ENCODE measurements around the gene CEP20. TPM values are rescaled to one million over a fixed set of nuclear protein-coding genes. Genes with fewer than 3 reads are reported as not detected.

The CEP20 gene
- total and polyA plus RNA-seq, 8 donors, result 22.7 to 44.6 (median 37.4) TPM

DNA sequence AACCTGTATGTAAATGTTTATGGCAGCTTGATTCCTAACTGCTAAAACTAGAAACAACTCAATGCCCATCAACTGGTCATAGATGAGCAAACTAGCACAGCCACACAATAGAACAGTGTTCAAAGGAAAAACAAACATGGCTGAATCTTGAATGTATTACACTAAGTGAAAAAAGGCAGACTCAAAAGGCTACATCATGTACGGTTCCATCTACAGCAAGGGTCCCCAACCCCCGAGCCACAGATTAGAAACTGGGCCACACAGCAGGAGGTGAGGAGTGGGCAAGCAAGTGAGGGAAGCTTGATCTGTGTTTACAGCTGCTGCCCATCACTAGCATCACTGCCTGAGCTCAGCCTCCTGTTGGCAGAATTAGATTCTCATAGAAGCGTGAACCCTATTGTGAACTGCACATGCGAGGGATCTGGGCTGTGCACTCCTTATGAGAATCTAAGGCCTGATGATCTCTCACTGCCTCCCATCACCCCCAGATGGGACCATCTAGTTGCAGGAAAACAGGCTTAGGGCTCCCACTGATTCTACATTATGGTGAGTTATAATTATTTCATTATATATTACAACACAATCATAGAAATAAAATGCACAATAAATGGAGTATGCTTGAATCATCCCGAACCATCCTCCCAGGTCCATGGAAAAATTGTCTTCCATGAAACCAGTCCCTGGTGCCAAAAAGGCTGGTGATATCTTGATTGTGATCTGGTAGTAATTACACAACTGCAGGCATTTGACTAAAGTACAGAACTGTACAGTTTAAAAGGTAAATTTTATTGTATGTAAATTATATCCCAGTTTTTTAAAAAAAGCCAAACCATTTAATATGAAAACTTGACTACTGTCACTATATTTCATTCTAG lies 7.7 kb downstream of the CEP20 start:
- H3K9me3 ChIP-seq, result no peaks in the 10 kb centered on the region
- H3K36me3 ChIP-seq, result peaks cover 0 to 55% of the 10 kb centered on the region in 2 donors
- H3K27me3 ChIP-seq, result no peaks in the 10 kb centered on the region
- peaks cover 3 to 16% of the 10 kb centered on the region in 2 donors for H3K4me1 ChIP-seq
- DNase-seq (no peak), ATAC-seq (no peak)
- H3K27ac ChIP-seq, result no peak overlapping the region
- TF ChIP-seq, protein P1, sequence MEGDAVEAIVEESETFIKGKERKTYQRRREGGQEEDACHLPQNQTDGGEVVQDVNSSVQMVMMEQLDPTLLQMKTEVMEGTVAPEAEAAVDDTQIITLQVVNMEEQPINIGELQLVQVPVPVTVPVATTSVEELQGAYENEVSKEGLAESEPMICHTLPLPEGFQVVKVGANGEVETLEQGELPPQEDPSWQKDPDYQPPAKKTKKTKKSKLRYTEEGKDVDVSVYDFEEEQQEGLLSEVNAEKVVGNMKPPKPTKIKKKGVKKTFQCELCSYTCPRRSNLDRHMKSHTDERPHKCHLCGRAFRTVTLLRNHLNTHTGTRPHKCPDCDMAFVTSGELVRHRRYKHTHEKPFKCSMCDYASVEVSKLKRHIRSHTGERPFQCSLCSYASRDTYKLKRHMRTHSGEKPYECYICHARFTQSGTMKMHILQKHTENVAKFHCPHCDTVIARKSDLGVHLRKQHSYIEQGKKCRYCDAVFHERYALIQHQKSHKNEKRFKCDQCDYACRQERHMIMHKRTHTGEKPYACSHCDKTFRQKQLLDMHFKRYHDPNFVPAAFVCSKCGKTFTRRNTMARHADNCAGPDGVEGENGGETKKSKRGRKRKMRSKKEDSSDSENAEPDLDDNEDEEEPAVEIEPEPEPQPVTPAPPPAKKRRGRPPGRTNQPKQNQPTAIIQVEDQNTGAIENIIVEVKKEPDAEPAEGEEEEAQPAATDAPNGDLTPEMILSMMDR (IDR thresholded peaks at IDR 0.05), result no peak
- intact Hi-C loops (cut with DNase I), result no loop called here
- no peak overlapping the region for H3K4me3 ChIP-seq

DNA sequence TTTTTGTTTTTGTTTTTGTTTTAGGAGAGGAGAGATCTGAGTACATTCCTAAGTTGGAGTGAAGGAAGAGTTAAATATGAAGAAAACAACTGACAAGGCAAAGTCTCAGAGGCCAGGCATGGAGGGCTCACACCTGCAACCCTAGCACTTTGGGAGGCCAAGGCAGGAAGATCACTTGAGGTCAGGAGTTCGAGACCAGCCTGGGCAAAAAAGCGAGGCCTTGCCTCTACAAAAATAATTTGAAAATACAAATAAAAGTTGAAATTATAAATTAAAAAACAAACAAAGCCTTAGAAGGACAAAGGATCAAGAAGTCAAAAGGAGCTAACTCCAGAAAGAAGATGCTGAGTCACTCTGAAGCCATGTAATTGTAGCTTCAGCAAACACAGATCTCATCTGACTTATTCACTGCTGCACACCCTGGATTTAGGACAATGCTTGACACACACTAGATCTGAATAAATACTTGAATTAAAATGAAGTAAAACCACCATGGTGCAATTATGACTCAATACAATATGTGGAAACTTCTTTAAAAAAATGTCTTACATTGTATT lies 9.1 kb downstream of the CEP20 start:
- H3K27me3 ChIP-seq, result no peaks in the 10 kb centered on the region
- H3K36me3 ChIP-seq, result peaks cover 0 to 55% of the 10 kb centered on the region in 2 donors
- no peaks in the 10 kb centered on the region for H3K9me3 ChIP-seq
- TF ChIP-seq, protein P1 (IDR thresholded peaks at IDR 0.05), result no peak
- peaks cover 3 to 19% of the 10 kb centered on the region in 2 donors for H3K4me1 ChIP-seq
- peak overlapping the region; percentile 14 to 40 for H3K27ac ChIP-seq
- no peak overlapping the region for H3K4me3 ChIP-seq
- intact Hi-C loops (cut with DNase I), result loop anchor here in 1 of 2 donors (10.0 kb wide), 1 partner anchor 245 kb away; no protein-coding TSS in a partner anchor
- no peak for DNase-seq
- peak; percentile 77 for ATAC-seq

DNA sequence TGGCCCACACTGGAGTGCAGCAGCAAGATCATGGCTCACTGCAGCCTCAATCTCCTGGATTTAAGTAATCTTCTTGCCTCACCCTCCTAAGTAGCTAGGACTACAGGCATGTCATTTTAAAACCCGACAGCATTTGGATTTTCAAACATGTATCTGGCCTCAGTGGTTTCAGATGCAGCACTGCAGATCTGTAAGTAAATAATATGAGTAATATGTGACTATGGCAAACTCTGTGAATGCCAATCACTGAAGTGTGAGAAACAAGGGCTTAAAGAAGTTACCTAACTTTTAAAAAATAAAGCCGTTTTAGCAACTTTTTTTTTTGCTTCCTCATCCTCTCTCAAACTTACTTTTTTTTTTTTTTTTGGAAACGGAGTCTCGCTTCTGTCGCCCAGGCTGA lies 11.9 kb downstream of the CEP20 start:
- DNase-seq, result no peak
- TF ChIP-seq, protein P1 (IDR thresholded peaks at IDR 0.05), result no peak
- Histone ChIP-seq H3K4me3 (no peak overlapping the region), H3K36me3 (peaks cover 0 to 49% of the 10 kb centered on the region in 2 donors), H3K27ac (no peak overlapping the region), H3K4me1 (peaks cover 3 to 19% of the 10 kb centered on the region in 2 donors), H3K9me3 (no peaks in the 10 kb centered on the region), H3K27me3 (no peaks in the 10 kb centered on the region)
- intact Hi-C loops (cut with DNase I), result loop anchor here in 1 of 2 donors (10.0 kb wide), 1 partner anchor 248 kb away; no protein-coding TSS in a partner anchor
- no peak for ATAC-seq

DNA sequence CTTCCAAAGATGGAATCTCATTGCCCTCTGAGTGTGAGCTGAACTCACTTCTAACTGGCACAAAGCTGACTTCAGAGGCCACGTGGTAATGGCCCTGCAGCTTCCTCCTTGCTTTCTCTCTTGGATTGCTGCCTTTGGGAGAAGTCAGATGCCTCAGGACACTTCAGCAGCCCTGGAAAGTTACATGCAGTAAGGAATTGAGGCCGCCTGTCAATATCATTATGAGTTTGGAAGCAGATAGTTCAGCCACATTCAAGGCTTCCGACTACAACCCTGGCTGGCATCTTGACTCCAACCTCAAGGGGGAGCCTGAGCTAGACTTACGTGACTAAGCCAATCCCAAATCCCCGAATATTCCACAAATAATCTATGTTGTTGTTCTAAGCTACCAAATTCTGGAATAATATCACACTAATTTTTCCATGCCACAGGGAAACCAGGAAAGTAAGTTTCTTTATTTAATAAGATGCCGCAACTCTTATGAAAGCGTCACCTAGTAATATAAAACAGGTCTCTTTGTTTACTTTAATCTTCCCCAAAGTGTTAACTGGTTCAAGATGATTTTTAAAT lies 13.6 kb downstream of the CEP20 start:
- Histone ChIP-seq H3K27ac (no peak overlapping the region), H3K9me3 (no peaks in the 10 kb centered on the region), H3K4me1 (peaks cover 3 to 23% of the 10 kb centered on the region in 2 donors), H3K36me3 (peaks cover 0 to 57% of the 10 kb centered on the region in 2 donors), H3K27me3 (no peaks in the 10 kb centered on the region), H3K4me3 (no peak overlapping the region)
- DNase-seq, result peak in 2 of 4 donors; percentile 42 to 49
- TF ChIP-seq, protein P1 (IDR thresholded peaks at IDR 0.05), result peak; percentile 44 to 64
- intact Hi-C loops (cut with DNase I), result loop anchor here in 1 of 2 donors (10.0 kb wide), 1 partner anchor 250 kb away; no protein-coding TSS in a partner anchor
- peak; percentile 78 for ATAC-seq

Measured in left lung (tissue), 10 donors.